B cell (primary cell): ENCODE results near the gene CABLES2. TPM values are rescaled to one million over a fixed set of nuclear protein-coding genes. Genes with fewer than 3 reads are reported as not detected.

Experiments used
- ATAC-seq: fragments of 200-7000 bp; cut with Tn5 transposase; one replicate; pipeline ENCODE4 v1.10.0; 2021; ENCODE audit warnings: low read depth, mild to moderate bottlenecking, moderate number of reproducible peaks, moderate library complexity
- CTCF ChIA-PET: fragments of 350-600 bp; sonication (Branson Sonifier 250); formaldehyde crosslinking; loops from one replicate; lab custom pipeline; 2021; ENCODE audit warnings: antibody characterized with exemption, inconsistent platforms; lab: Charles Lee
- POLR2A ChIA-PET: fragments of 350-600 bp; sonication (Branson Sonifier 250); formaldehyde crosslinking; loops from one replicate; lab custom pipeline; 2021; ENCODE audit warnings: antibody characterized with exemption; lab: Charles Lee
- DNase-seq: peaks from one replicate; pipeline ENCODE4 v3.0.0; 2013
- H2AFZ ChIP-seq: 2 replicates; pipeline ENCODE4 v1.6.1; 2012; ENCODE audit warnings: mild to moderate bottlenecking, low read depth, low read length; ENCODE audit not compliant: insufficient read depth, poor library complexity, severe bottlenecking
- H3K27ac ChIP-seq, 2 donors: 1 replicate in 1 of 2; 2 replicates in 1 of 2; pipeline ENCODE4 v1.5.1; 2012 to 2013; ENCODE audit warnings: low read length in 2 of 2, mild to moderate bottlenecking in 2 of 2, moderate library complexity in 1 of 2
- H3K27me3 ChIP-seq, 4 experiments: fragments of 200-600 bp in 1 of 4; sonication (generic) in 1 of 4; replicated peaks in 1 of 4; 1 replicate in 2 of 4; 2 replicates in 2 of 4; pipeline versions ENCODE4 v1.6.1 to v1.7.0; 2013 to 2016; ENCODE audit warnings: low read length in 3 of 4, mild to moderate bottlenecking in 2 of 4, mixed read lengths in 1 of 4, moderate library complexity in 1 of 4; ENCODE audit not compliant: insufficient read depth in 4 of 4, control insufficient read depth in 3 of 4; ENCODE audit errors: control extremely low read depth in 1 of 4
- H3K36me3 ChIP-seq, 2 experiments: replicated peaks in 1 of 2; 1 replicate in 1 of 2; 2 replicates in 1 of 2; pipeline versions ENCODE4 v1.6.1 to v1.7.1; 2013; ENCODE audit warnings: low read length in 1 of 2; ENCODE audit not compliant: insufficient read depth in 2 of 2, control insufficient read depth in 1 of 2; ENCODE audit errors: control extremely low read depth in 1 of 2, extremely low read depth in 1 of 2
- H3K4me1 ChIP-seq, 2 donors: fragments of 200-600 bp in 1 of 2; sonication (generic) in 1 of 2; 1 replicate in 1 of 2; 2 replicates in 1 of 2; pipeline versions ENCODE4 v1.5.1 to v1.6.1; 2013 to 2017; ENCODE audit warnings: low read length in 2 of 2; ENCODE audit not compliant: control insufficient read depth in 2 of 2, insufficient read depth in 2 of 2
- H3K4me2 ChIP-seq: replicated peaks from 2 replicates; pipeline ENCODE3; 2012; ENCODE audit warnings: mild to moderate bottlenecking, low read depth, low read length; ENCODE audit not compliant: poor library complexity, severe bottlenecking
- H3K4me3 ChIP-seq, 5 experiments: fragments of 200-600 bp in 1 of 5; sonication (generic) in 1 of 5; 1 replicate in 3 of 5; 2 replicates in 2 of 5; pipeline versions ENCODE4 v1.5.1 to v1.7.0; 2011 to 2016; ENCODE audit warnings: low read length in 4 of 5, mild to moderate bottlenecking in 4 of 5, low read depth in 2 of 5, control low read depth in 1 of 5, moderate library complexity in 1 of 5; ENCODE audit not compliant: insufficient read depth in 1 of 5; ENCODE audit errors: control extremely low read depth in 1 of 5, extremely low read depth in 1 of 5
- H3K79me2 ChIP-seq: fragments of 200-600 bp; sonication (generic); one replicate; pipeline ENCODE4 v1.6.0; 2016; ENCODE audit warnings: low read length; ENCODE audit not compliant: control insufficient read depth, insufficient read depth
- H3K9ac ChIP-seq: fragments of 200-600 bp; sonication (generic); 2 replicates; pipeline ENCODE4 v1.6.1; 2017; ENCODE audit warnings: mild to moderate bottlenecking, low read length, moderate library complexity
- H3K9me3 ChIP-seq, 3 donors: one replicate each; pipeline versions ENCODE4 v1.6.1 to v1.7.1; 2013; ENCODE audit warnings: low read length in 2 of 3; ENCODE audit not compliant: control insufficient read depth in 2 of 3, insufficient read depth in 1 of 3; ENCODE audit errors: control extremely low read depth in 1 of 3
- H4K20me1 ChIP-seq: 2 replicates; pipeline ENCODE4 v1.6.0; 2012; ENCODE audit warnings: mild to moderate bottlenecking, low read length; ENCODE audit not compliant: insufficient read depth, control insufficient read depth, poor library complexity, severe bottlenecking
- H3K27ac Mint-ChIP-seq: one replicate; pipeline ENCODE4 v1.8.0; 2021; ENCODE audit warnings: mixed read lengths
- H3K27me3 Mint-ChIP-seq: one replicate; pipeline ENCODE4 v1.8.0; 2021; ENCODE audit warnings: mixed read lengths
- H3K4me1 Mint-ChIP-seq: one replicate; pipeline ENCODE4 v1.8.0; 2021; ENCODE audit warnings: mixed read lengths
- H3K4me3 Mint-ChIP-seq: one replicate; pipeline ENCODE4 v1.8.0; 2021; ENCODE audit warnings: mixed read lengths
- H3K9me3 Mint-ChIP-seq: one replicate; pipeline ENCODE4 v1.8.0; 2022; ENCODE audit warnings: mixed read lengths; ENCODE audit not compliant: insufficient read depth
- CTCF ChIP-seq: fragments of 200-600 bp; IDR thresholded peaks from one replicate; pipeline ENCODE4 v1.8.0; 2022; ENCODE audit warnings: antibody characterized with exemption, mild to moderate bottlenecking
- EZH2 ChIP-seq: IDR thresholded peaks from 2 replicates; pipeline ENCODE4 v1.6.1; 2012; ENCODE audit warnings: borderline replicate concordance, low read depth, mild to moderate bottlenecking, moderate library complexity, low read length; ENCODE audit not compliant: insufficient read depth, poor library complexity, severe bottlenecking
- WGBS: methylation state at CpG from one replicate; pipeline ENCODE4 v1.1.5; 2013; ENCODE audit warnings: missing lambda C conversion rate; ENCODE audit not compliant: insufficient coverage; 5-methylcytosine and 5-hydroxymethylcytosine counted together
- intact Hi-C: fragments of 100-400 bp; cut with micrococcal nuclease; formaldehyde crosslinking; loops from one replicate; pipeline ENCODE4 v1.10.0; 2022
- polyA plus RNA-seq: library from polyadenylated mRNA; depleted of rRNA; stranded (reverse); fragments of >200 nt; gene quantifications from 2 replicates; pipeline ENCODE4 v1.2.3, GENCODE V29; 2012
- total RNA-seq, 2 donors: library from RNA; stranded (reverse); fragments of 120-200 nt in 1 of 2; gene quantifications; 1 replicate in 1 of 2; 2 replicates in 1 of 2; pipeline versions ENCODE4 v1.2.3 to v1.2.4, GENCODE V29; 2013 to 2022

CABLES2 gene
- total and polyA plus RNA-seq, 2 donors (not counting 1 experiment from before 2014, with no cell fraction given): 4.8 to 8.2 TPM

GRCh38 chr20:62370807-62371587 is 36.1 kb downstream of the CABLES2 start:
- H3K4me3 Mint-ChIP-seq: no peak overlapping the region
- no peaks in the 10 kb centered on the region for H3K36me3 ChIP-seq
- no peaks in the 10 kb centered on the region for H3K9me3 Mint-ChIP-seq
- ATAC-seq (no peak), DNase-seq (no peak)
- H2AFZ ChIP-seq: no peak overlapping the region
- H4K20me1 ChIP-seq: no peaks in the 10 kb centered on the region
- no peak overlapping the region for H3K4me3 ChIP-seq
- no peak overlapping the region for H3K9ac ChIP-seq
- H3K27me3 Mint-ChIP-seq: peaks cover 6% of the 10 kb centered on the region
- POLR2A ChIA-PET: no interaction called here
- no peaks in the 10 kb centered on the region for H3K79me2 ChIP-seq
- CTCF ChIA-PET: interaction anchor here (1.1 kb wide), 1 partner anchor 11 kb away, joined by 4 read pairs; no protein-coding TSS in a partner anchor
- intact Hi-C loops: no loop called here
- peaks cover 0 to 4% (median 0%) of the 10 kb centered on the region in 3 donors for H3K9me3 ChIP-seq
- H3K4me1 ChIP-seq: peaks cover 22 to 27% of the 10 kb centered on the region in 2 donors
- no peak overlapping the region for H3K27ac Mint-ChIP-seq
- no peak overlapping the region for H3K27ac ChIP-seq
- WGBS: 76% methylated on average over 17 of the region's 18 CpGs
- H3K27me3 ChIP-seq: peaks cover 0 to 44% (median 12%) of the 10 kb centered on the region in 4 experiments
- H3K4me1 Mint-ChIP-seq: peaks cover 11% of the 10 kb centered on the region
- no peak overlapping the region for H3K4me2 ChIP-seq
- TF ChIP-seq CTCF (no peak), EZH2 (no peak)
